Measurements from ENCODE around the gene MRPS35.

- TF ChIP-seq CTCF (IDR thresholded peaks at IDR 0.05) = no peak
- TF ChIP-seq EZH2 (IDR thresholded peaks at IDR 0.05; ENCODE audit: borderline replicate concordance, insufficient read depth, low read depth, low read length, poor library complexity, severe bottlenecking) = no peak
Measured at GRCh38 chr12:27707216-27707615, 3.4 kb upstream of the MRPS35 start.
